GM21390 (cell line): Measurements from ENCODE around the gene ATG101.
"Not testable (repeated sequence)": the region's sequence is repeated elsewhere in the genome, so short reads cannot be mapped to it uniquely, and the experiment has no call there.

Experiments
- ATAC-seq: cut with Tn5 transposase; IDR thresholded peaks from one replicate; pipeline ENCODE4 v1.9.1; 2021; ENCODE audit not compliant: unreplicated experiment

The ATG101 gene

GRCh38 chr12:52096332-52097044 lies 26.7 kb downstream of the ATG101 start:
- no peak for ATAC-seq

- ATAC-seq = no peak
Observed at GRCh38 chr12:52097045-52097666, 27.4 kb downstream of the ATG101 start.

GRCh38 chr12:52104431-52105089 lies 34.8 kb downstream of the ATG101 start:
- ATAC-seq = not testable (repeated sequence)

DNA sequence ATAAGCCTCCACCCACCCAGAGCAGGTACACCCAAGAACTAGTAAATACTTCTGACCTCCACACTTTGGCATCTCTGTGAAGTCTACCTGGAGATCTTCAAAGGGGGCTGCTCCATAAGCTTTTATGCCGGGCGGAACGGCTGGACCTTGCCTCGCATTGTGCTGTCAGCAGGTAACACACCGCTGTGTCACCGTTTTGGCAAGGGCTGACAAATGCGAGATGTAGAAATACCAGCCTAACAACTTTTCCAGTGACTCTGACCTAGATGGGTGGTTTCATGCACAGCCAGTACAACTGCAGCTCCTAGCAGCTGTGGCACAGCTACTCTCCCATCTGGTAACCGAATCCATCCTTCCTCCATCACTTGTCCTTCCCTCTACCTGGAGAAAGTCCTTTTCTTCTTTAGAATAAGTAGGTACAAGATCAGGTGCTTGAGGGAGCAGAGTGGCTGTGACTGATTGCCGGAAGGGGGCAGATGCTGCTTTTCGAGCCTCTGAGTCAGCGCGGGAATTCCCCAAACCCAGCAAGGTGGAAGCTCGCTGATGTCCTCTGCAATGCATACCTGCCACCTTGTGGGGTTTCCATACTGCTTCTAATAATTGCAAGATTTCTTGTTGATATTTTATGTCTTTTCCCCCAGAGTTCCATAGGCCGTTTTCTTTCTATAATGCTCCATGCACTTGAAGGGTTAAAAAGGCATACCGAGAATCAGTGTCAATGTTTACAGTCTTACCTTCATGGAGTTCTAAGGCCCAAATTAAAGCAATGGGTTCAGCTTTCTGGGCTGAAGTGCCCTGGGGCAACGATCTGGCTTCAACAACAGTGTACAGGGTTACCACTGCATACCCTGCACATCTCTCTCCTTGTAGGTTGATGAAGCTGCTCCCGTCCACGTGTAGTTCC lies 46.7 kb downstream of the ATG101 start:
- ATAC-seq = not testable (repeated sequence)

DNA sequence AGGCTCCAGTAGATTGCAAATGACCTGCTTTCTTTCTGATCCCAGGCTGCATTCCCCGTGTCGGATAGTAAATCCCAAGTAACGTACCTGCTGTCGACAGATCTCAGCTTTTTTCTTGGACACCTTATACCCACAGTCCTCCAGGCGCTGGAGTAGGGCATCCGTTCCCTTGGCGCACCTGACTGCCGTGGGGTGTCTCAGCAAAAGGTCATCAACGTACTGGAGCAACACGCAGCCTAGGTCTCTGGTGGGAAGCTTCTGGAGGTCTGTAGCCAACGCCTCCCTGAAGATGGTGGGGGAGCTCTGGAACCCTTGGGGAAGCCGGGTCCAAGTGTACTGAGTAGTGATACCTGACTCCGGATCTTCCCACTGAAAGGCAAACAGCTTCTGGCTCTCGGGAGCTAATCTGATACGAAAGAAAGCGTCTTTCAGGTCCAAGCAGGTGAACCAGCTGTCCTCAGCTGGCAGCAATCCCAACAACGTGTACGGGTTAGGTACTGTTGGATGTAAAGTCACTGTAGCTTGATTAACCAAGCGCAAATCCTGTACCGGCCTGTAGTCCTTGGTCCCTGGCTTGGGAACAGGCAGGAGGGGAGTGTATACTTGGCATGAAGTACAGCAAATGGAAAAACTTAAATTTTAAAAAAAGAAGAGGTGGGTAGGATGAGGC lies 48.2 kb downstream of the ATG101 start:
- ATAC-seq = peak; percentile 26

- ATAC-seq = no peak
Observed at GRCh38 chr12:52119398-52120254, 49.8 kb downstream of the ATG101 start.

DNA sequence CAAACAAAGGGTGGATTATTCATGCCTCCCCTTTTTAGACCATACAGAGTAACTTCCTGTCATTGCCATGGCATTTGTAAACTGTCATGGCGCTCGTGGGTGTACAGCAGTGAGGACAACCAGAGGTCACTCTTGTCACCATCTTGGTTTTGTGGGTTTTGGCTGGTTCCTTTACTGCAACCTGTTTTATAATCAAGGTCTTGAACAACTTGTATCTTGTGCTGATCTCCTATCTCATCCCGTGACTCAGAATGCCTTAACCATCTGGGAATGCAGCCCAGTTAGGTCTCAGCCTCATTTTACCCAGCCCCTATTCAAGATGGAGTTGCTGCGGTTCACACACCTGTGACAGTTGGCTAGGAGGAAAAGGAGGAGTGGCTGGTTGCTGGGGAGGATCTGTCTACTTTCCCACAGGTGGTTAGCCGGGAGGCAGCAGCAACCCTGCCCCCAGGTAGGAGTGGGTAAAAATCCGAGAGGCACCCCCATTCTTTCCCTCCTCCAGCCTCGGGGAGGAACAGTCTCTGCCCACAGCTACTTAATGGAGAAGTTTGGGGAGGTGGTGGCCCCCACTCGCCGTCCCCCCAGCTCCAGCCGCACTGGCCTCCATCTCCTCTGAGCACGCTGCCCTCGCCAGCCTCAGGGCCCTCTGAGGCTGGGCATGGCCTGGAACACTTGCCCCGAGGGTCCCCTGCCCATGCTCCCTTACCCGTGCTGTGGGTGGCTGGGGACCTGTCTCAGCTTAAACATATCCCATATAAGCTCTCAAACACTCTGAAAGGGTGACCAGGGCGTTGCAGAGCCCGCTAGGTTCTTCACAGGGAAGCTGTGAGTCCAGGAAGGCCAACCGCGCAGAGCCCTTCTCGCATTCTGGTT lies 51.4 kb downstream of the ATG101 start:
- no peak for ATAC-seq

DNA sequence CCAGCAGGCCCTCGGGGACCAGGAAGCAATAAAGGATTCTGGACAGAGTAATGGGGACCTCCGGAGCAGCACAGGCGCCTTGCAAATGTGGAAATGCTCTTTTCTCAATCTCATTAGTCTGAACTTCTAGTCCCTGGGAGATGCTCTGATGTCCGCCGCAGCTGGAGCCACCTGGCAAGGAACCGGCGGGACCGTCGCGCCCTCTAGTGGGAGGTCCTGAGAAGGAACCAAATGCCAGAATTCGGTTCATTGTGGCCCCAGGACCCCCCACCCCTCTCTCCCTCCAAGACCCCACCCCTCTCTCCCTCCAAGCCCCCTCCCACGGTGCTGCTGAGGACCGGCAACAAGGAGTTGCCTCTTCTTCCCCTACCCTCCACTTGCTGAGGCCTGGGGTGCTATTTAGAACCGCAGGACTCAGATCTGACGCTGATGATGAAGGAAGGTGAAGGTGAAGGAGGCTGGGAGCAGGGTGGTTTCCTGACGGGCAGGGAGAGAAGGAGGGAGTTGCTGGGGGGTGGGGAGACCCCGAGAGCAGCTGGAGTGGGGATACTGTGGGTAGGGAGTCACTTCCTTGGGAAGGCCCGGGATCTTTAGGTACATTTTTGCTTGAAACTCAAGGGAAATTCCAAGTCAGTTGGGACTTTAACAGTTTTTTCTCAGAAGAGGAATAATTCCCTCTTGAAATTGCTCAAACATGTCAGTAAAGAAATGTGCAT lies 52.2 kb downstream of the ATG101 start:
- no peak for ATAC-seq

- ATAC-seq = no peak
Observed at GRCh38 chr12:52122540-52122871, 52.7 kb downstream of the ATG101 start.

GRCh38 chr12:52122904-52123303 lies 53.1 kb downstream of the ATG101 start:
- ATAC-seq = no peak

DNA sequence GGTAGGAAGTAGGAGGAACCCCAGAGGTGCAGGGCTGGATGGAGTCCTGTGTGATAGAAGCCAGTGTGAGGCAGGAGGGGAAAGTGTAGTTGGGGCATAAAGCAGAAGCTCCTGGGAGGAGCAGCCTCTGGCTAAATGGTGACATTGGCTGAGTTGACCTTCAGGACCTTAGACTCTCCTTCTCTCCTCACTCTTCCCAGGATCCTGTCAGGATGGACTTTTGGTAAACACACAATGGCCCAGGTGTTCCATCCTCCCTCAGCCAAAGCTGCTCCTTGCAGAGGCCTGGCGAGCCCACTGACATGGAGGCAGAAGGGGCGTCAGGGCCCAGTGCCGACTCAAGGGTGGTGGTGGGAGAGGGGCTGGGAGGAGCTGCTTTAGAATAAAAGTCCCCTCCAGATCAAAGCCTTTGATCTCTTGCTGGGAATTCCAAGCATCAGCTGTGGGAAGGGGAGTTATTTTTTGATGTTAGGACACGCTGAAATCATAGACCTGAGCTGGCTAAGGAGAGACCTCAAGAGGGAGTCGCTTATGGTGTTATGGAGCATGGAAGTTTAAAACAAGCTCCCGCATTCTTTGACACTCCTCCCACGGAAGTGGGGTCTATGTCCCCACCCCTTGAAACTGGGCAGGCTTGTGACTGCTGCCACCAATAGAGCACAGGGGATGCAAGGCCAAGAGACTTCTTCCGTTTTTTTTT lies 53.9 kb downstream of the ATG101 start:
- no peak for ATAC-seq

GRCh38 chr12:52125476-52125900 lies 55.7 kb downstream of the ATG101 start:
- ATAC-seq = no peak

GRCh38 chr12:52126050-52126604 lies 56.3 kb downstream of the ATG101 start:
- ATAC-seq = no peak
